NOMO-1 treated with DMSO at 0.1 percent for 48 hours (cell line): ENCODE measurements around the gene EVA1A.
A peak's percentile ranks its signal among the peaks of the same experiment; 100 is the strongest.
"Not testable (repeated sequence)": the region's sequence is repeated elsewhere in the genome, so short reads cannot be mapped to it uniquely, and the experiment has no call there.

Experiments
- DNase-seq: peaks from one replicate; lab custom pipeline; 2025; ENCODE audit not compliant: unreplicated experiment; lab: John Stamatoyannopoulos, UW

EVA1A gene

DNA sequence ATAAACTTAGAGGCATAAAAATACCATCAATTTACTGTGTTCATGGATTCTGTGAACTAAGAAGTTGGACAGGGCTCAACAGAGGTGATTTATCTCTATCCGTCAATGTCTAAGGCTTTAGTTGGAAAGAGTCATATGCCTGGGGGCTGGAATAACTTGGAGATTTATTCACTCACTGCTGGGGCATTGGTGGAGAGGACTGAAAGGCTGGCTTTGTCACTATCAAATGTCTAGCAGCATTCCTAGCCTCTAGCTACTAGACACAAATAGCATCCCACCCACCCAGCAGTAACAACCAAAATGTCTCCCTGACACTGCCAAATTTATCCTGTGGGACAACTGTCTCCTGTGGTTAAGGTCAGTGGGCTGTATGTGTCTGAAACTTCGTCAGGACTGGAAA is 71.0 kb downstream of the EVA1A start:
- no peak for DNase-seq

DNA sequence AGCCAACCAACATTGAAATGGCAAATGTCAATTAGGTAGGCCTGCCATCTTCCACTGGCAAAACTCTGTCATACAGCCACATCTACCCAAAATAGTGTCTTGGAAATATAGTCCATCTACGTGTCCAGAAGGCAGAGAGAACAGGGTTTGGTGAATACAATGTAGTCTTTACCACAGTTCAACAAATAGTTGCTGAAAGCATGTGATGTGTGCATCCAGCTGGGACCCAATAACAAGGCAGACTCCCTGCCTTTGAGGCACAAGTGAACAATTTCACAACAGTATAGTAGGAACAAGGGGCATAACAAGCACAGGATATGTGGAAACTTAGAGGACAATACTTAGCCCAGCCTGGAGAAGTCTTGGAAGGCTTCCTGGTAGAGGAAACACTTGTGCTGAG is 72.6 kb downstream of the EVA1A start:
- no peak for DNase-seq

DNA sequence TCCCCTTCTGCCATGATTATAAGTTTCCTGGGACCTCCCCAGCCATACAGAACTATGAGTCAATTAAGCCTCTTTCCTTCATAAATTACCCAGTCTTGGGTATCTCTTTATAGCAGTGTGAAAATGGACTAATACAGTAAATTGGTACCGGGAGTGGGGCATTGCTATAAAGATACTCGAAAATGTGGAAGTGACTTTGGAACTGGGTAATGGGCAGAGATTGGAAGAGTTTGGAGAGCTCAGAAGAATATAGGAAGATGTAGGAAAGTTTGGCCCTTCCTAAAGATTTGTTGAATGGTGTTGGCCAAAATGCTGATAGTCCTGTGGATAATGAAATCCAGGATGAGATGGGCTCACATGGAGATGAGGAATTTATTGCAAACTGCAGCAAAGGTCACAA is 74.0 kb downstream of the EVA1A start:
- DNase-seq = not testable (repeated sequence)

DNA sequence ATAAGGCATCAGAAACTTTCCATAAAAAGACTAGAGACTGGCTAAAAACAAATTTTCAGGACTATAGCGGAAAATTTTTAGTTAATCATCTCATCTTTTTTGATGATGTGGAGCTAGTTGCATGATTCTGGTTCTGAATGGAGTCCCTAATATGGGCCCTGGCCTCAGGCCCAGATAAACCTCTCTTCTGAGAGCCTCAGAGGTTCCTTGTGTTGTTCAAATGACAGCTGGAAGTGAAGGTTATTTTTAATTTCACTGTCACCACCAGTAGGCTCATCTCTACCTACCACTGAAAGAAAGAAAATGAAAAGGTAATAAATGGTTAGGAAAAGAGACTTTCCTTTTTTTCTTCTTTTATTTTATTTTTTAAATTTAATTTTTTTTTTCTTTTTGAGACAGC is 75.9 kb downstream of the EVA1A start:
- DNase-seq = no peak

DNA sequence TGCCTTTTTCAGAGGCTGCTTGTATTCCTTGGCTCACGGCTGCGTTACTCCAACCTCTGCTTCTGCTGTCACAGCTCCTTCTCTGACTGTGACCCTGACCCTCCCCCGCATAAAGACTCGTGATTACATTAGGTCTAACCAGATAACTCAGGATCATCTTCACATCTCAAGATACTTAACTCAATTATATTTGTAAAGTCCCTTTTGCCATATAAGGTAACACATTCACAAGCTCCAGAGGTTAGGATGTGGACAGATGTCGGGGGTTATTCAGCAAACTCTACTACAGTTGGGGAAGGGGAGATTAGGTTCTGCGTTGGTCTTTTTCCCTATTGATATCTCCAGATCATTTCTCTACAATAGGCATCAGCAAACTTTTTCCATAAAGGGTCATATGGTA is 76.9 kb downstream of the EVA1A start:
- DNase-seq = no peak

DNA sequence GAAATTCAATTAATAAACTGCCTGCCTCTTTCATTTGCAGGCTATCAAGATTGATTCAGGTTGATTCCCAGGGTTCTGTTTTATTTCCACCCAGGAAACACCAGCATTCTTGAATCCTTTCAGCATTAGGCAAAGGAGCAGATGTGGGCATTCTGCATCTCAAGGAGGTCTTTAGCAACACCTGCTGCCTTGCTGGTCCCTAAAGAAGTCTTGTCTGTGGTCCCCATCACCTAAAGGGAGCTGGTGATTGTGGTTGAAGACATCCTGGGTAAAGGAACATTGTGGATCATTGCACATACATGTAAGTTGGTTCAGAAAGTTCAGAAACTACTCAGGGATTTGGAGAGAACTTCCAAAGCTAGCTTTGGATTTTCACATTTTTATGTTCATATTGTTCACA is 78.3 kb downstream of the EVA1A start:
- DNase-seq = no peak

DNA sequence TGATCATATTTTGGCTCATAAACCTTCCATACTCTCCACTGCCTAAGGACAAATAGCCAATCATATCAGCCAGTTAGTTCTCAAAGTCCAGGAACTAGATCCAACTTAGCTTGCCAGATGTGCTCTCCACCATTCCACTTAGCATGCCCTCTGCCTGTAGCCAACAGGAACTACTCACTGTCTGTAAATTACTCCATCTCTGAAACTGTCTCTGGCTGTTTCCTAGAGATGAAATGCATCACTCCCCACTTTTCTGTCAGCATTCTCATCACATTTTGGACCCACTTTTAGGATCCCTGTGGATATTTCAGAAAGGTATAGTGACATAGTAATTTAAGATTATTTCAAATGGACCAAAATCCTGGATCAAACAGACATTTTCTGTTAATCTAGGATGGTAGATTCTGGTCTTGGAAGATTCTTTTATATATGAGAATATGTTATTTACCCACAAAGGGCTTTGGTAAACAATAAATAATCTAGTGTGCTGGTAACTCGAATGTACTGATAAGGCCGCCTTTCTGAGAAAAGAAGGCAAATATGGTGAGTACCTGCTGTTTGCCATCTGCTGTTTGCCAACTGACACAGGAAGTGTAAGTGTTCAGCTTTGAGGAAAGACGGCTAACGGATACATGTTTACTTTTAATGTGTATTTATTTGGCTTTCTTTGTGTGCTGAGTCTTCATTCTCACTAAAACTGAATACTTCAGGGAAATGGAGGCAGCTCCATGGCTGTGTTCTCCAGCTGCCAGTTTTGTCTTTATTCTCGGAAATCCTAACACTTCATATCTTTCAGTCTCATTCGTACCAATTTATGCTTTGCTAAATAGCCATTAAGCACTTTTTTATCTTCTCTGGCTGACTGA is 79.5 kb downstream of the EVA1A start:
- DNase-seq = no peak

DNA sequence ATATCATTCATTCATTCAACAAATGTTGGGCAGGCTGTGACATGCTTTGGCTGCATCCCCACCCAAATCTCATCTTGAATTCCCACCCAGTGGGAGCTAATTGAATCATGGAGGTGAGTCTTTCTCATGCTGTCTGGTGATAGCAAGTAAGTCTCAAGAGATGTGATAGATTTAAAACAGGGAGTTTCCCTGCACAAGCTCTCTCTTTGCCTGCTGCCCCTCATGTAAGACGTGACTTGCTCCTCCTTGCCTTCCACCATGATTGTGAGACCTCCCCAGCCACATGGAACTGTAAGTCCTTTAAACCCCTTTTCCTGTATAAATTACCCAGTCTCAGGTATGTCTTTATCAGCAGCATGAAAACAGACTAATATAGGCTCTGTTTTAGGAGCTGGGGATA is 83.0 kb downstream of the EVA1A start:
- DNase-seq = not testable (repeated sequence)

DNA sequence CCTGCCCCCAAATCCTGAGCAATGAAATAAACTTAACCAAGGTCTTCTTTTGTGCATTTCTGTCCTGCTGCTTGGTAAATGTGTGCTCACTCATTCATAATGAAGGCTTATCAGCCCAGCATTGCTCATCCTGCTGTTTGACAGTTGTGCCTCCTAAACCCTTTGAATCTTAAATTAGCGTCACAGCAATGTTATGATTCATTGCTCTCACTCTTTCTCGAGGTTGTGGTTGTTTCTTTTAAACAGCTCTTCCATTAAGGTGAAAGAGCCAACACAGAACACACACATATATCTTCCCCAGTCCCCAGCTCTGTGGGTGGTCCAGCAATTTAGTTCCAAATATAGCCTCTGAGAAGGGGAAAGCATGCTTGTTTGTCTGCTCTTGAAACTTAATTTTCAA is 84.0 kb downstream of the EVA1A start:
- DNase-seq = no peak

DNA sequence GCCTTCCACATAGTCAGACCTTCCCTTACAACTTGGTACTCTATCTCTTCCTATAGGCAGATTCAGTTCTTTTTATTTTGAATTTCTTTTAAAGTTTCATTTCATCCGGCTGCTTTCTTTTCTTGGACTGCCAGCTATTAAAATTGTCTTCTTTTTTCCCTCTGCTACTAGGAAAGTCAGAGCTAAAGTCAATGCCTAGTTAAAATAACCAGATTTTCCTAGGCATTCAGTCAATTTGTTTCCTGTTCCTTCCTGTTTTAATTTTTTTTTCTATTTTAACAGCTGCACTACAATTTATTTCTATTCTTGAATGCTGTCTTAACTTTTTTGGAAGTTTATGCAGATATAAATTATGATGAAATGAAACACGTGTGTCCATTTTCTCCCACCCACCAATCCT is 84.8 kb downstream of the EVA1A start:
- no peak for DNase-seq

DNA sequence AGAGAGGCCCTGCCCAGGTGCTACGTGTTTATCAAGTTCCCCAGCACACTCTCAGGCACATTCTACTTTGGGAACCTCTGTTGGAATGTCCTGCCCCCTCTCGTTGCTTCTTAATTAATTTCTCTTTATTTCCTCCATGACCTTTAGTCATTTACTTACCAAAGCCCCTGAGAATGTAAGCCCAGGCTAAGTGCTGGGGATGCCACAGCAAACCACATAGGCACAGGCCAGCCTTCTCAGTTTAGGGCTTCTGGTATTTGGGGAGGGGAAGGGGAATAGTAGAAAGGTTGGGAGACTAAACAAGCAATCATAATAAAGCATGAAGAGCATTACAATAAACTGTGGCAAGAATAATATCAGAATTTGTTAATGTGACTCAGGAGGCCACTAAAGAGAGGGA is 85.7 kb downstream of the EVA1A start:
- no peak for DNase-seq

DNA sequence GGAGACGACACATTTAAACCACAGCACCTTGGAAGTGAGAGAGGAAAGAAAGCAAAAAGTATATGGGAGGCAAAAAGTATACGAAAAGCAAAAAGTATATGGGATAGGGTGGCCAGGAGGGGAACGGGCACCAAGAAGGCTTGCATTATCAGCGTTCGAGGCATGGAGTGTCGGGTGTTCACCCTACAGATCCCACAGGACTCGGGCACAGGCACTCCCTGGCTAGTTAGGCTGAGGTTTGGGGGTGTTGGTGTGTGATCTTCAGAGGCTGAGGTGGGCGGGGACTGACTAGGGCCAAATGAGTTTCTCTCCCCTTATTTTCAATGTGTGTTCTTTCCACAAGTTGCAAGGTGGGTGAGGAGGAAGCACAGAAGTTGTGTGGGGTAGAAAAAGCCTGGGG is 86.6 kb downstream of the EVA1A start:
- no peak for DNase-seq

DNA sequence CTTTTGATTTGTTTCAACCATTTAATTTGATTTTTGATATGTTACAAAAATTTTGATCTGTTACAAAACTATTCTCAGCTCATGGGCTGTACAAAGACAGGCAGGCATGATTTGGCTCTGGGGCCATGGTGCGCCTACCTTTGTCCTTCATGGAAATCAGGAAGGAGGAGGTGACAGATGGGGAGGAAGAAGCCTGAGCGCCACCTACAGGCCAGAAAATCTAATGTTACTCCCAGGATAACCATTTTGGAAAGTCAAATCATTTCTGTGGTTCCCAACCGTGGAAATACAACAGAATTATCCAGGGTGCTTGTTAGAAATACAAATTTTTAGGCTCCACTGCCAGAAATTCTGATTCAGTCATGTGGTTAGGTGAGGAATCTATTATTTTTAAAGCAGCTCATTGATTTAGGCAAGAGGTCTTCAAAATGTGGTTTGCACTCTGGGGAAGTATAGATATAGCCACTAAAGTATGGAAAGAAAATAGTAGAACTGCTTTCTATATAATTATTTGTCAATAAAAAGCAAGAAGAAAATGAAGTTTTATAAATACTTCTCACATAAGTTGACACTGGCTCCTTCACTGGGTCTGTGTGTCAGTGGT is 93.9 kb downstream of the EVA1A start:
- DNase-seq = peak; percentile 3

DNA sequence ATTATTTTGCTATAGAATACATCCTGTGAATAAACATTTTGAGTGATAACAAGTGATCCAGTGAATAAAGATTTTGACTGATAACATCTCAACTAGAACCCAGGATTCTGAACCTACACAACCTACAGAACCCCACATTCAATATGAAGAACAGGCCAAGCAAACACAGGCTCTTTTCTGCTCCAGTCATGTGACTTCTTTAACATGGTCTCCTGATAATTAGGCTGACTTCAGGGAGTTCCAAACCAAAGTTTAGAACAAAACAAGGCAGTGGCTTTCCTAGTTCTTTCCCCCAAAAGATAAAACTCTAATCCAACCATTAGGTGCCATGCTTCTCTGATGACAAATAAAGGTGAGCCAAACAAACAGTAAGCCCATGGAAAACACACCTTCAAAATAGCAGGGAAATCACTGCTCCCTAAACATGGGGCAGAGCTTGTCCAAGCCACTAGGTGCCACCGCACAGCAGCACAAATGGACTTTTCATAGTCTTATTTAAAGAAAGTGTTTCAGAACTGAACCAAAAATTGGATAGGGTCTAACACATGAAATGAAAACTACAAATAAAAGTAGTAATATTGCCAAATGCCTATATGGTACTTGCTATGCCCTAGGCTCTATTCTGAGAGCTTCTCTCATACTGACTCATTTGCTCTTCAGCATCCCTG is 95.3 kb downstream of the EVA1A start:
- no peak for DNase-seq

DNA sequence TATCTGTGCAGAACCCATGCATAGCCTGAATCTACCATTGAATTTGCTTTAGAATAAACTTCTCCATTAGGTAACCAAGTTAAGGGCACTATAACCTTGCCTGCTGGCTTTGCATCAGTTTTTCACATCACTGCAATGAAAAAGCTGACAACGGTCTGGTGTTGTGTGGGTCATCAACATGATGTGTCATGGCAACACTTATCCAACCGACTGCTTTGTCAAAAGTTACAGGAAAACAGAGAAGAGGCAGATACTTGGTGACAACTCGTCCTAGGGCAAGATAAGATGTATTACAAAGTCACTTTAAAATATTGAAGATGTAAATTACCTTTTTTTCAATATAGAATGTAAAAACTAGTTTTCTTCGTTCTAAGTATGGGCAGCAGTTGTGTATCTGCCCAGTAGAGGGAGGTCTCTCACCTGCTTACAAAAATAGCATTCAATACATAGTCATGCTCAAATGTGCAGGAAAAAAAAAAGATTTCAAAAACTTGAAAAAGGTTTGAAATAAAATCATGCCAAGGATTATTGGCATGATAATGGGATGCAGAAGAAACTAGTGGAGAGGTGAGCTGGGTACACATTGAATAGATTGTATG is 96.3 kb downstream of the EVA1A start:
- no peak for DNase-seq

DNA sequence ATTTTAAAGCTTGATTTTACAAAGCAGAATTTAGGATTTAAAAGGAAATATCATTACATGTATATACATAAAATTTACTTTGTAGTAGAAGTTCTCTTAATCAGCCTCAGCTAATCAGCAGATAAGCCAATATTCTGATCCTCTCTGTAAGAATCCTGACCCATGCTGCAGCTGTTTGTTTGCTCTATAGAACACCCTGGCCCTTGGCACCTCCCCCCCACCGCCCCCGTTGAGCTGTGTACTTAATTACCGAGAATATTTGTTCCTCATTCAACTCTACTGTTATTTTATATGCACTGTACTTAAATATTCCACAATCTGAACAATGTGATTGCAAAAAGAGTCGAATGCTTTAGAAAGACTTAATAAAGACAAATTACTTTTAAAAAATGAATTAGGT is 98.0 kb downstream of the EVA1A start:
- DNase-seq = no peak

DNA sequence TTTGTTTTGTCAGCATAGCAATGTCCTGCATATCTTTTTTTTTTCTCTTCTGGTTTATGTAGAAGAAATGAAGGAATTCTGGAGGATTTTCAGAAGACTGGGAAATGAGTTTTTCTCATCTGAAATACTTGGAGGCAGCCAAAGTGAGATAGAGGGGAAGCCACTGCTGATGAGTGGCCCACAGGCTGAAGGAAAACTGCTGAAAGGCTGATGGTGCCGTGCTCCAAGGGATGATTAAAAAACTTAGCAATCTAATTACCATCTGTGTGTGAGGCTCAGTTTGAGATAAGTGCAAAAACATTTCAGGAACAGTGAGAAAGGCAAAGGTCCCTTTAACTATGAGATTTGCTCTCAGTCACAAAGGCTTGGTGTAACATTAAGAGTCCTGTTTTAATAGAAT is 98.5 kb downstream of the EVA1A start:
- DNase-seq = no peak

DNA sequence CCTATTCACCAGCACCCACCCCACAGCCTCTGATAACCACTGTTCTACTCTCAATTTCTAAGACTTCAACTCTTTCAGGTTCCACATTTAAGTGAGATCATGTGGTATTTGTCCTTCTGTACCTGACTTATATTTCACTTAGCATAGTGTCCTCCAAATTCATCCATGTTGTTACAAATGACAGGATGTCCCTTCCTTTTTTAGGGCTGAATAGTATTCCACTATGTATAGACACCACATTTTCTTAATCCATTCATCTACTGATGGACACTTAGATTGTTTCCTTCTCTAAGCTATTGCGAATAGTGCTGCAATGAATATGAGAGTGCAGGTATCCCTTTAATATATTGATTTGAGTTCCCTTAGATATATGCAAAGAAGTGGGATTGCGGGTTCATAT is 100.1 kb downstream of the EVA1A start:
- no peak for DNase-seq

DNA sequence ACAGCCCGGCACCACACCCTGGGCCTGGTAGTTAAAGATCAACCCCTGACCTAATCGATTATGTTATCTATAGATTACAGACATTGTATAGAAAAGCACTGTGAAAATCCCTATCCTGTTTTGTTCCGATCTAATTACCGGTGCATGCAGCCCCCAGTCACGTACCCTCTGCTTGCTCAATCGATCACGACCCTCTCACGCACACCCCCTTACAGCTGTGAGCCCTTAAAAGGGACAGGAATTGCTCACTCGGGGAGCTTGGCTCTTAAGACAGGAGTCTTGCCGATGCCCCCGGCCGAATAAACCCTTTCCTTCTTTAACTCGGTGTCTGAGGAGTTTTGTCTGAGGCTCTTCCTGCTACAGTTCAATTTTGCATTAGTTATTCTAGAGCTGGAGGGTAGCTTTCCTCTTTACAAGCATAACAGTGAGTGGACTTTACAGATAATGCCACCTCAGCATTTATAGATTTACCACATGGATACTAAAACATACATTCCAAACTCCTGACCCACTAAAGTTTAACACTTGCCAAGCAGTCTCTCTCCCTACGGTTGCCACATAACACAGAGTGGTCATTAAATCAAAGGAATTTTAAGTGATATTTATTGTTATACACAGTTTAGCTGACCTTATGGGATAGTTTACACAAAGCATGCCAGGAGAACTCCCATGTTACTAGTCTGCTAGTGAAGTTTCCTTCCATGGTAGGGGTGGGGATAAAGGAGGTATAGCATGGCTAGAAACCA is 101.0 kb downstream of the EVA1A start:
- DNase-seq = no peak

DNA sequence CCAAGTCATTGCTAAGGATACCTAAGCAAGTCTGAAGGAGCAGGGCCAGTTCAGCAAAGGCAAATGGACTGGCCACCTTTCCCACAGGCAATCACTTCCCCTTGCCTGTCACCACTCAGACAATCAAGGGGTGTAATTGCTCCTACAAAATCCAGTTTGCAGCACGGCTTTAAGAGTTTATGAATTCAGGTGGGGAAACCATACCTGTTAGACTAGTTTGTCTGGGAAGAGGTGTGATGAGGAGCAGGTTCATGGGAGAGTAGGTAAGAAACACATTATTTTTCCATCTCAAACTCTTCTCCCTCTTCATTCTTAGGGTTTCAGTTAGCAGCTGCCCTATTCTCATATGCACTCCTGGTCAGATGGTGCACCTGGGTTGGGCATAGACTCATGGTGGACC is 102.5 kb downstream of the EVA1A start:
- DNase-seq = no peak

DNA sequence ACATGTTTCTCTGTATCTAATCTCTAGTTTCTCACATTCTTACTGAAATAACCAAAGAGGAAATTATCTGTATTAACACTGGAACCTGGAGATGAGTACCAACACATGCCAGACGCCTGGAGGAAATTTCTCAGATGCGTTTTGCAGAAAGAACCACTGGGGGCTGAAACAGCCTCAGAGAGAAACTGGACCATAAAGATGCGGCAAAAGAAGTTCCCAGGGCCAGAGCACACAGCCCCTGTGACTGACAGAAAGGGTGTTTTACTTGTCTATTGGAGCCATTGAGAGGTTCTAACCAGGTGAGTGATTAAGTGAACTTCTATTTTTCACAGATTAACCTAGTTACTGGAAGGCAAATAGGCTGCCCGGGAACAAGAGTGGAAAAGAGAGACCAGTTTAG is 103.9 kb downstream of the EVA1A start:
- DNase-seq = no peak
